RWPE2 (cell line): Measurements from ENCODE around the gene BACE2.

ENCODE experiments used
- ATAC-seq: fragments of 200-7000 bp; cut with Tn5 transposase; 3 replicates; pipeline ENCODE4 v1.9.1; 2021; ENCODE audit warnings: low read depth
- DNase-seq: peaks from one replicate; pipeline ENCODE4 v3.0.0-alpha.2; 2020; ENCODE audit warnings: low spot score
- H3K27ac ChIP-seq: fragments of 450-650 bp; 2 replicates; pipeline ENCODE4 v1.5.1; 2017; ENCODE audit warnings: mild to moderate bottlenecking; ENCODE audit not compliant: poor library complexity, severe bottlenecking
- H3K27me3 ChIP-seq: fragments of 250-450 bp; sonication (Bioruptor Pico); 2 replicates; pipeline ENCODE4 v1.5.1; 2021; ENCODE audit warnings: mild to moderate bottlenecking, moderate library complexity; ENCODE audit not compliant: insufficient read depth, poor library complexity, severe bottlenecking
- H3K36me3 ChIP-seq: fragments of 250-450 bp; sonication (Bioruptor Pico); 2 replicates; pipeline ENCODE4 v1.5.1; 2020; ENCODE audit warnings: low read depth, mild to moderate bottlenecking, moderate library complexity
- H3K4me1 ChIP-seq: fragments of 250-450 bp; sonication (Bioruptor Pico); 2 replicates; pipeline ENCODE4 v1.5.1; 2021; ENCODE audit warnings: mild to moderate bottlenecking, moderate library complexity; ENCODE audit not compliant: insufficient read depth, poor library complexity, severe bottlenecking
- H3K4me3 ChIP-seq: fragments of 250-450 bp; sonication (Bioruptor Pico); 2 replicates; pipeline ENCODE4 v1.5.1; 2021; ENCODE audit warnings: mild to moderate bottlenecking, moderate library complexity; ENCODE audit not compliant: severe bottlenecking
- H3K9me3 ChIP-seq: fragments of 250-450 bp; sonication (Bioruptor Pico); 2 replicates; pipeline ENCODE4 v1.5.1; 2021; ENCODE audit warnings: mild to moderate bottlenecking, moderate library complexity; ENCODE audit not compliant: severe bottlenecking
- TF ChIP-seq, protein P1 (sequence below): fragments of 450-650 bp; IDR thresholded peaks from one replicate; pipeline ENCODE4 v1.5.1; 2017; ENCODE audit warnings: mild to moderate bottlenecking, moderate library complexity; ENCODE audit not compliant: poor library complexity, severe bottlenecking

Gene BACE2

DNA sequence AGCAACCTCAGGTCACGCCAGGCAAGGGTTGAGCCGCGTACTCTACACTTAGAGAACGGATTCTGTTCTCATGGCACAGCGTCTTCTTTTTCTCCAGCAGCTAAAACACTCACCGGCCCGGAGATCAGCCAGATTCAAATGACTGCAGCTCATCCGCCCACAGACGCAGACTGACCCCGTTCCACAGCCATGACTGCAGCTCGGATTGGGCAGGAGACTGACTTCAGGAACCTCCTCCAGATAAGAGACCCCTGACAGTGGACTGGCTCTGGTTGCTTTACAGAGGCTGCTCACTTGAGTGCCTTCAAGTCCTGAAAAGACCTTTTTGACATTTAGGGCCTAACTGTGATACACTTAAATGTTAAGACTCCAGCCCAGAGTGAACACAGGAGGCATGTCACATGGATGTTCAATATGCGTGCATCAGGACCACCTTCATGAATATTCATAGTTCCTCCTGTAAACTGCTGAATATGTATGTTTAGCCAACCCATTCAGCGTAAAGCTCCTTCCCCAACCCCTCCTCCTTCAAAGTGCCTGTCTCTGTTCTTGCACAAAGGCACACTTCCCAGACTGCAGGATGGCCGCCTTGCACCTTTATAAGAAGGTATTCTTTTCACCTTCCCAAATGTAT, 42.6 kb downstream of the BACE2 start:
- no peak for ATAC-seq
- Histone ChIP-seq H3K27ac (no peak overlapping the region), H3K36me3 (no peaks in the 10 kb centered on the region), H3K4me3 (no peak overlapping the region), H3K9me3 (no peaks in the 10 kb centered on the region), H3K4me1 (no peaks in the 10 kb centered on the region), H3K27me3 (no peaks in the 10 kb centered on the region)
- no peak for DNase-seq
- TF ChIP-seq, protein P1, sequence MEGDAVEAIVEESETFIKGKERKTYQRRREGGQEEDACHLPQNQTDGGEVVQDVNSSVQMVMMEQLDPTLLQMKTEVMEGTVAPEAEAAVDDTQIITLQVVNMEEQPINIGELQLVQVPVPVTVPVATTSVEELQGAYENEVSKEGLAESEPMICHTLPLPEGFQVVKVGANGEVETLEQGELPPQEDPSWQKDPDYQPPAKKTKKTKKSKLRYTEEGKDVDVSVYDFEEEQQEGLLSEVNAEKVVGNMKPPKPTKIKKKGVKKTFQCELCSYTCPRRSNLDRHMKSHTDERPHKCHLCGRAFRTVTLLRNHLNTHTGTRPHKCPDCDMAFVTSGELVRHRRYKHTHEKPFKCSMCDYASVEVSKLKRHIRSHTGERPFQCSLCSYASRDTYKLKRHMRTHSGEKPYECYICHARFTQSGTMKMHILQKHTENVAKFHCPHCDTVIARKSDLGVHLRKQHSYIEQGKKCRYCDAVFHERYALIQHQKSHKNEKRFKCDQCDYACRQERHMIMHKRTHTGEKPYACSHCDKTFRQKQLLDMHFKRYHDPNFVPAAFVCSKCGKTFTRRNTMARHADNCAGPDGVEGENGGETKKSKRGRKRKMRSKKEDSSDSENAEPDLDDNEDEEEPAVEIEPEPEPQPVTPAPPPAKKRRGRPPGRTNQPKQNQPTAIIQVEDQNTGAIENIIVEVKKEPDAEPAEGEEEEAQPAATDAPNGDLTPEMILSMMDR: no peak

DNA sequence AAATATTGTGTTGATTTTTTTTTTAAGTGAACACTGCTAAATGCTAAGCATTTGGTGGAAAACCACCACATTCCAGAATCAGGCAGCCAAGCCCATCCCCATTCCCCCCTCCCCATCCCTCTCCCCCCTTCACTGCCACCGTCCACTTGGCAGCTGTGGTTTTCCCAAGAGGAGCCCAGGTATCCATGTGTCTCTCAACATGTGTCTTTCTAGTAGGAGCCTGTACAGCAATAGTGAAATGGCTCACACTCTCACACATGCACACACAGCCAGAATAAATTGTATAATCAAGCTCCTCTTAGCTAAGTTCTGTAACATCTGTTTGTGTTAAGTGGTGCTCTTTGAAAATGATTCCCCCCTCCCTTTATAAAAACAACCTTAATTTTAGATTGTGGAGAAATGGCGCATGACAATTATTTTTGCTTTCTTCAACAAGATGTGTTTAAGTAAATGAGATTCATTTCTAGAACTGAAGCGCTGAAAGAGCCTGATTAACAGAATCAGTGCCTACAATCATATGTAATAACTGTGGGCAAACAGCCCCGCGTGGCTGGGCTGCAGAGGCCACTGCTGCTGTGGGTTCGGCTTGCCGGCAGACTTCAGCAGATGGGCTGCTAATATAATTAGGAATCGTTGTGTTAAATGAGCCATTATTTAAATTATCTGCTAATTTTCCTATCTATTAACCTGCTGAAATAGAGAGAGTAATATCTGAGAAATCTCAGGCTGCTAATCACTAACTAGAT, 43.3 kb downstream of the BACE2 start:
- H3K27me3 ChIP-seq: no peaks in the 10 kb centered on the region
- no peak for ATAC-seq
- no peaks in the 10 kb centered on the region for H3K36me3 ChIP-seq
- H3K9me3 ChIP-seq: no peaks in the 10 kb centered on the region
- TF ChIP-seq, protein P1: no peak
- no peak overlapping the region for H3K27ac ChIP-seq
- H3K4me3 ChIP-seq: no peak overlapping the region
- no peaks in the 10 kb centered on the region for H3K4me1 ChIP-seq
- DNase-seq: no peak

GRCh38 chr21:41213021-41213420, 45.1 kb downstream of the BACE2 start:
- H3K4me1 ChIP-seq: no peaks in the 10 kb centered on the region
- H3K9me3 ChIP-seq: no peaks in the 10 kb centered on the region
- no peak overlapping the region for H3K27ac ChIP-seq
- no peak overlapping the region for H3K4me3 ChIP-seq
- no peaks in the 10 kb centered on the region for H3K27me3 ChIP-seq
- ATAC-seq: no peak
- DNase-seq: no peak
- no peaks in the 10 kb centered on the region for H3K36me3 ChIP-seq
- TF ChIP-seq, protein P1: no peak

- Histone ChIP-seq H3K27me3 (no peaks in the 10 kb centered on the region), H3K4me1 (no peaks in the 10 kb centered on the region), H3K9me3 (no peaks in the 10 kb centered on the region), H3K27ac (no peak overlapping the region), H3K4me3 (no peak overlapping the region), H3K36me3 (no peaks in the 10 kb centered on the region)
- DNase-seq (no peak), ATAC-seq (no peak)
- TF ChIP-seq, protein P1: no peak
Observed at GRCh38 chr21:41215856-41216408, 48.0 kb downstream of the BACE2 start.

DNA sequence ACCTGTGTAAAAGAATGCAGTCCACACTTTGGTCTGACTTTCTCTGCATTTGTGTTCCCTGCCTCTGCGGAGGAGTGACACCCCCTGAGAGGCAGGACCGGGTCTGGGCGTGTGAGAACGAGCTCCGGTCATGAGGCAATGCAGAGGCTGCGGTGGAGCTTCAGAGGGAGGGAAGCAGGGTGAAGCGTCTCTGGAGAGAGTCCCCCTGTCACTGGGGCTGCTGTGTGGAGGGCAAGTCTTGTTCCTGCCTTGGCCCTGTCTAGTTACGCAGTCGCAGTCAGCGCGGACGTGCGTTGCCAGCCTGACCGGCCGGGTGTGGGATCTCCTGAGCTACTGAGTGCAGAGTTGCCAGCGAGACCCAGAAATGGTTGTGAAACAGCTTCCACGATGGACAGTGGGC, 48.5 kb downstream of the BACE2 start:
- H3K27me3 ChIP-seq: no peaks in the 10 kb centered on the region
- H3K9me3 ChIP-seq: no peaks in the 10 kb centered on the region
- no peaks in the 10 kb centered on the region for H3K36me3 ChIP-seq
- H3K27ac ChIP-seq: no peak overlapping the region
- no peak overlapping the region for H3K4me3 ChIP-seq
- no peaks in the 10 kb centered on the region for H3K4me1 ChIP-seq
- TF ChIP-seq, protein P1: no peak
- DNase-seq: no peak
- no peak for ATAC-seq
